ENCODE measurements around the gene WDPCP. TPM values are rescaled to one million over a fixed set of nuclear protein-coding genes. Genes with fewer than 3 reads are reported as not detected.
"Not testable (repeated sequence)": the region's sequence is repeated elsewhere in the genome, so short reads cannot be mapped to it uniquely, and the experiment has no call there.

Gene WDPCP
- total RNA-seq, 3 donors from 2014 or later = 3.5 to 7.5 (median 5.0) TPM

GRCh38 chr2:63357722-63358121 is 230.6 kb downstream of the WDPCP start:
- H3K4me3 Mint-ChIP-seq, ATAC-seq: not testable (repeated sequence)
- peaks cover 32% of the 10 kb centered on the region for H3K36me3 Mint-ChIP-seq (ENCODE audit: insufficient read depth)

DNA sequence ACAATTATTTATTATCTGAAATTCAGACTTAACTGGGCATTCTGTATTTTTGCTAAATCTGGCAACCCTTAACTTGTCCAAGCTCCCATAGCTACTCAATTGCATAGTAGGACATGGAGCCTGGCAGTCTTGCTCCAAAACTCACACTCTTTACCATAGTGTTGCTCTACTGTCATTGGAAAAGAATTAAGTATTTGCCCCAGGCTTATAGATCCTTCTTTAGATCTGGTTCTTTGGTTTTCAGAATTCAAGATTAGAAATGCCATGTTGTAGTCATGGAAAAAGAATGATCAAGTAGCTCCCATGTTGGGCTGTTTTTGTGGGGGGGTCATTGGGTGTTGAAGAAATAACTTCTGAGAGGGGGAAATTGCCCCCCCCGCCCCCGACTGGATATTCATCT is 240.9 kb downstream of the WDPCP start:
- no peak overlapping the region for H3K4me3 Mint-ChIP-seq
- no peak for DNase-seq
- ATAC-seq = no peak
- H3K4me1 Mint-ChIP-seq (ENCODE audit: low read depth) = no peaks in the 10 kb centered on the region
- H3K36me3 Mint-ChIP-seq (ENCODE audit: insufficient read depth) = peaks cover 24% of the 10 kb centered on the region
- peaks cover 24% of the 10 kb centered on the region for H3K9me3 Mint-ChIP-seq
- no peaks in the 10 kb centered on the region for H3K27me3 Mint-ChIP-seq (ENCODE audit: low read depth)

More at GRCh38 chr2:63357722-63358121, 230.6 kb downstream of the WDPCP start:
- H3K4me1 Mint-ChIP-seq (ENCODE audit: low read depth); DNase-seq; H3K27me3 Mint-ChIP-seq (ENCODE audit: low read depth): not testable (repeated sequence)
- H3K9me3 Mint-ChIP-seq = peaks cover 36% of the 10 kb centered on the region

DNA sequence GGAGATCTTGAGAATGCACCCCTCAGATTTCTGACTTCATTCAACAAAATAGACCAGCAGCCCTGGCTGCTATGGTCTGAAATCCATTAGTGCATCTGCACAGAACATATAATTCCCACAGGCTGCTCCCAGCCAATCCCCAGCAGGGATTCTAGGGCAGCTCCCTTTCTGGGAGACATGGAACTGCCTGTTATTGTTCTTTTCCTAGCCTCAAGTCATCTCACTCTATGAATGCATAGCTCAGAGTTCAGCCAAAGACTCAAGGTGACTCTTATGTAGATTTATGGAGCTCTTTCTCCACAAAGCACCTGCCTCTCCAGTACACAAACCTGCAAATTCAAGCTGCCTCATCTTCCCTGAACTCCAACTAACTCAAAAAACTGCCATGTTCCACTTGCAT is 241.9 kb downstream of the WDPCP start:
- H3K4me1 Mint-ChIP-seq (ENCODE audit: low read depth) = no peaks in the 10 kb centered on the region
- H3K27me3 Mint-ChIP-seq (ENCODE audit: low read depth) = no peaks in the 10 kb centered on the region
- H3K36me3 Mint-ChIP-seq (ENCODE audit: insufficient read depth) = peaks cover 20% of the 10 kb centered on the region
- ATAC-seq (no peak), DNase-seq (no peak)
- H3K4me3 Mint-ChIP-seq = no peak overlapping the region
- peaks cover 22% of the 10 kb centered on the region for H3K9me3 Mint-ChIP-seq

GRCh38 chr2:63345285-63345633 is 243.0 kb downstream of the WDPCP start:
- H3K4me3 Mint-ChIP-seq = no peak overlapping the region
- no peak for ATAC-seq
- no peaks in the 10 kb centered on the region for H3K4me1 Mint-ChIP-seq (ENCODE audit: low read depth)
- peaks cover 22% of the 10 kb centered on the region for H3K9me3 Mint-ChIP-seq
- H3K27me3 Mint-ChIP-seq (ENCODE audit: low read depth) = no peaks in the 10 kb centered on the region
- no peak for DNase-seq
- peaks cover 20% of the 10 kb centered on the region for H3K36me3 Mint-ChIP-seq (ENCODE audit: insufficient read depth)

DNA sequence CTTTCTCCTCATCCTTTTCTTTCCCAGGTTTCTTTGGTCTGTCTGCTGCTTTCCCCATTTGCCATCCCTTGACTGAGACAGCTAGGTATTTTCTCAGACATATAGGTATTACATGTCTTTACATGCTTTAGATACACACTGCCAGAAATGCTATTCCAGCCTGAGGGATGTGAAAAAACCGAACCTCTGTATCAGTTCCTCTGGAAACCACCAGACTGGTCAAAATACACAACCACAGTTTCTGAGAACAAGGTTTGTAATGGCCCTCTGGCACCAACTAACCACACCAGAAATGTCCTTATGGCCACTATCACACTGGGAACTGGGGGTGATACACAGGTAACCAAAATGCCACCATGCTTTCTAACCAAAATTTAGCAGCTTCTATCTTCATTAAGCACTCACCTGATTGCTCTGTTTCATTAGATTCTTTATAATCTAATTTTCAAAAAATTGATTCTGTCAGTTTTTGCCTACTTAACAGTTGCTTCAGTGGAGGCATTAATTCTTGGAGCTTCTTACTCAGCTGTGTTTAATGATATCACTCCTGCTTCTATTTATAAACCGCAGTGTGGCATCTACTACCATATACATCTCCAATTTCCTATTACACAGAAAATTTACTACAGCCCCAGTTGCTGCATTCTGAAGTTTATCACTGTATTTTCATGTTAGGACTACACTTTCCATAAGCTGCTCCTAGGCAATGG is 243.5 kb downstream of the WDPCP start:
- DNase-seq (no peak), ATAC-seq (no peak)
- no peaks in the 10 kb centered on the region for H3K27me3 Mint-ChIP-seq (ENCODE audit: low read depth)
- H3K4me3 Mint-ChIP-seq = no peak overlapping the region
- H3K9me3 Mint-ChIP-seq = peaks cover 22% of the 10 kb centered on the region
- no peaks in the 10 kb centered on the region for H3K4me1 Mint-ChIP-seq (ENCODE audit: low read depth)
- peaks cover 17% of the 10 kb centered on the region for H3K36me3 Mint-ChIP-seq (ENCODE audit: insufficient read depth)

DNA sequence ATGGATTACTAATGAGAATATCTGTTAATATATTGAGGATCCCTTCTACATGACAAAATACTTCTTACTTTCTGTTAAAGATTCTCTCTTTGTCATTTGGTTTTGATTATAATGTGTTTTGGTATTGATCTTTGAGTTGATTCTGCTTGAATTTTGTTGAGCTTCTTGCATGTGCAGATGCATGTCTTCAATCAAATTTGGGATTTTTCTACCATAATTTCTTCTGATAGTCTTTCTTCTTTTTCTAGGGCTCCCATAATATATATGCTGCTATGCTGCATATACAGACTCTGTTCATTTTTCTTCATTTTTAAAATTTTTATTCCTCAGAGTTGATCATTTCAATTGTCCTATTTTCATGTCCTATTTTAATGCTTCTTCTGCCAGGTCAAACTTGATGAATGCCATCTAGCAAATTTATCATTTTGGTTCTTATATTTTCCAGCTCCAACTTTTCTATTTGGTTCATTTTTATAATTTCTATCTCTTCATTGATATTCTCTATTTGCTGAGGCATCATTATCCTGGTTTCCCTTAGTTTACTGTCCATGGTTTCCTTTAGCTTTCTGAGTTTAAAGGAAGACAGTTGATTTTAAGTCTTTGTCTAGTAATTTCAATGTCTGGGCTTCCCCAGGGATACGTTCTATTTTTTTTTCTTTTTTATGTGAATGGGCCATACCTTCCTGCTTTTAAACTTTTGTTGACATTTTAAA is 244.7 kb downstream of the WDPCP start:
- peaks cover 22% of the 10 kb centered on the region for H3K9me3 Mint-ChIP-seq

GRCh38 chr2:63340443-63340842 is 247.8 kb downstream of the WDPCP start:
- no peak for ATAC-seq
- H3K9me3 Mint-ChIP-seq = peaks cover 22% of the 10 kb centered on the region
- no peak for DNase-seq
- peaks cover 13% of the 10 kb centered on the region for H3K36me3 Mint-ChIP-seq (ENCODE audit: insufficient read depth)
- no peak overlapping the region for H3K4me3 Mint-ChIP-seq
- no peaks in the 10 kb centered on the region for H3K27me3 Mint-ChIP-seq (ENCODE audit: low read depth)
- no peaks in the 10 kb centered on the region for H3K4me1 Mint-ChIP-seq (ENCODE audit: low read depth)

More for the DNA sequence above, 244.7 kb downstream of the WDPCP start:
- Mint-ChIP-seq H3K27me3 (ENCODE audit: low read depth) (no peaks in the 10 kb centered on the region), H3K4me1 (ENCODE audit: low read depth) (no peaks in the 10 kb centered on the region), H3K36me3 (ENCODE audit: insufficient read depth) (peaks cover 17% of the 10 kb centered on the region), H3K4me3 (no peak overlapping the region)
- DNase-seq (no peak), ATAC-seq (no peak)

GRCh38 chr2:63334910-63335309 is 253.4 kb downstream of the WDPCP start:
- H3K9me3 Mint-ChIP-seq = no peaks in the 10 kb centered on the region
- no peak overlapping the region for H3K4me3 Mint-ChIP-seq
- DNase-seq (no peak), ATAC-seq (no peak)
- H3K36me3 Mint-ChIP-seq (ENCODE audit: insufficient read depth) = peaks cover 3% of the 10 kb centered on the region
- no peaks in the 10 kb centered on the region for H3K27me3 Mint-ChIP-seq (ENCODE audit: low read depth)
- no peaks in the 10 kb centered on the region for H3K4me1 Mint-ChIP-seq (ENCODE audit: low read depth)

GRCh38 chr2:63326473-63326872 is 261.8 kb downstream of the WDPCP start:
- no peak for ATAC-seq
- Mint-ChIP-seq H3K4me1 (ENCODE audit: low read depth) (no peaks in the 10 kb centered on the region), H3K36me3 (ENCODE audit: insufficient read depth) (peaks cover 26% of the 10 kb centered on the region)

DNA sequence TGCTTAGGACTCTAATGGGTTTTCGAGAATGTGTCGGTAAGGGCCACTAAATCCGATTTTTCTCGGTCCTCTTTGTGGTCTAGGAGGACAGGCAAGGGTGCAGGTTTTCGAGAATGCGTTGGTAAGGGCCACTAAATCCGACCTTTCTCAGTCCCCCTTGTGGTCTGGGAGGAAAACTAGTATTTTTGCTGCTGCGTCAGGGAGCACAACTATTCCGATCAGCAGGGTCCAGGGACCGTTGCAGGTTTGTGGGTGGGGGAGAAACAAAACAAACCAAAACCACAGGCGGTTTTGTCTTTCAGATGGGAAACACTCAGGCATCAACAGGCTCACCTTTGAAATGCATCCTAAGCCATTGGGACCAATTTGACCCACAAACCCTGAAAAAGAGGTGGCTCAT is 264.6 kb downstream of the WDPCP start:
- not testable (repeated sequence) for ATAC-seq; DNase-seq; H3K4me3 Mint-ChIP-seq; H3K4me1 Mint-ChIP-seq (ENCODE audit: low read depth); H3K27me3 Mint-ChIP-seq (ENCODE audit: low read depth)
- peaks cover 23% of the 10 kb centered on the region for H3K36me3 Mint-ChIP-seq (ENCODE audit: insufficient read depth)
- H3K9me3 Mint-ChIP-seq = peaks cover 31% of the 10 kb centered on the region

More at GRCh38 chr2:63326473-63326872, 261.8 kb downstream of the WDPCP start:
- H3K9me3 Mint-ChIP-seq = peaks cover 23% of the 10 kb centered on the region
- no peak for DNase-seq
- no peaks in the 10 kb centered on the region for H3K27me3 Mint-ChIP-seq (ENCODE audit: low read depth)
- H3K4me3 Mint-ChIP-seq = no peak overlapping the region

DNA sequence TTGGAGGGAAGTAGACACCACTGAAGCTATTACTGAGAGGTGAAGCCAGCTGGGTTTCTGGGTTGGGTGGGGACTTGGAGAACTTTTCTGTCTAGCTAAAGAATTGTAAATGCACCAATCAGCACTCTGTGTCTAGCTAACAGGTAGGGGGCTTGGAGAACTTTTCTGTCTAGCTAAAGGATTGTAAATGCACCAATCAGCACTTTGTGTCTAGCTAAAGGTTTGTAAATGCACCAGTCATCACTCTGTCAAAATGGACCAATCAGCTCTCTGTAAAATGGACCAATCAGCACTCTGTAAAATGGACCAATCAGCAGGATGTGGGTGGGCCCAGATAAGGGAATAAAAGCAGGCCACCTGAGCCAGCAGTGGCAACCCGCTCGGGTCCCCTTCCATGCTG is 266.3 kb downstream of the WDPCP start:
- H3K27me3 Mint-ChIP-seq (ENCODE audit: low read depth); ATAC-seq; H3K4me1 Mint-ChIP-seq (ENCODE audit: low read depth); DNase-seq; H3K4me3 Mint-ChIP-seq: not testable (repeated sequence)
- H3K9me3 Mint-ChIP-seq = peaks cover 31% of the 10 kb centered on the region
- H3K36me3 Mint-ChIP-seq (ENCODE audit: insufficient read depth) = peaks cover 21% of the 10 kb centered on the region

DNA sequence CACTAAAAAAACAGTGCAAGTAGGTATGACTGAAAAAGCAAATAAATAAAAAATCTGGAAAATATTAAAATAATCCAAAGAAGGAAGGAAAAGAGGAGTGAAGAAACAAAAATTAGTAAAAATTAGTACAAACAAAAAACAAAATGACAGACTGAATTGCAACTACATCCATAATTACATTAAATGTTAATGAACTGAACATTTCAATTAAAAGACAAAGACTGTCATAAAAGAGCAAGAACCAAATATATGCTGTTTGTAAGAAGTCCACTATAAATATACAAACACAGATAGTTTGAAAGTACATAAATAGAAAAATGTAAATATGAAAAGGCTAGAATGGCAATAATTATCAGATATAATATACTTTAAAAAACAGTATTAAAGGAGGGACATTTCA is 267.6 kb downstream of the WDPCP start:
- Mint-ChIP-seq H3K4me1 (ENCODE audit: low read depth) (no peaks in the 10 kb centered on the region), H3K36me3 (ENCODE audit: insufficient read depth) (peaks cover 17% of the 10 kb centered on the region), H3K27me3 (ENCODE audit: low read depth) (no peaks in the 10 kb centered on the region), H3K9me3 (peaks cover 24% of the 10 kb centered on the region), H3K4me3 (no peak overlapping the region)
- ATAC-seq (no peak), DNase-seq (no peak)

GRCh38 chr2:63310614-63311013 is 277.7 kb downstream of the WDPCP start:
- ATAC-seq (no peak), DNase-seq (no peak)
- H3K9me3 Mint-ChIP-seq = peaks cover 40% of the 10 kb centered on the region
- peaks cover 37% of the 10 kb centered on the region for H3K36me3 Mint-ChIP-seq (ENCODE audit: insufficient read depth)
- no peak overlapping the region for H3K4me3 Mint-ChIP-seq
- no peaks in the 10 kb centered on the region for H3K27me3 Mint-ChIP-seq (ENCODE audit: low read depth)
- no peaks in the 10 kb centered on the region for H3K4me1 Mint-ChIP-seq (ENCODE audit: low read depth)

DNA sequence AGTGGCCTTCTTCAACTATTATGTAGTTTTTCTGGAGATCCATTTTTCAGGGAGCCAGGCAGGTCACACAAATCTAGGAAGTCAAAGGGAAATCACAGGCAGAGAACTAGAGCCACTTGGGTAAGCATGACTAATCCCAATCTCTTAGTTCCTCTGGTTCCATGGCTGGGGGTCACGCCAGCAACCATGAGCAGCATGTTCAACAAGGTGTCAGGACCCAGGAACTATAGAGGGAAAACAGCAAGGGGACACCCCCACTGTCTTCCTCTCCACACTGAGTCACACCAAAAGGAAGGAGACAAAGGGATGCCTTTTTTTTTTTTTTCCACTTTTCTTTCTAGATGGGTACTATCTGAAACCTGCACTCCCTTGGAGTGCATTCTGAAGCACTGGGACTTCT is 286.8 kb downstream of the WDPCP start:
- peaks cover 67% of the 10 kb centered on the region for H3K9me3 Mint-ChIP-seq

DNA sequence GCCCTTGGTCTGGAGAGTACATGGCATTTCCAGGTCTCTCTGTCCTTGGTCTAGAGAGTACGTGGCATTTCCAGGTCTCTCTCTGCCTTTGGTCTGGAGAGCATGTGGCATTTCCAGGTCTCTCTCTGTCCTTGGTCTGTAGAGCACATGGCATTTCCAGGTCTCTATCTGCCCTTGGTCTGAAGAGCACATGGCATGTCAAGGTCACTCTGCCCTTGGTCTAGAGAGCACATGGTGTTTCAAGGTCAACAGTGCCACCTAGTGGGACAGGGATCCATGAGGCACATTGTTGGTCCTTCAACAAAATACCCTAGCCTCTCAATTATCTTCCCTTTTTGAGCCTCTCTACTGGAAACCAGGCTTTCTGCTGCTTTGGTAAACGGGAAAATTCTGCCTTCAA is 287.4 kb downstream of the WDPCP start:
- no peak for DNase-seq
- ATAC-seq = no peak
- Mint-ChIP-seq H3K9me3 (peaks cover 70% of the 10 kb centered on the region), H3K4me3 (no peak overlapping the region), H3K36me3 (ENCODE audit: insufficient read depth) (peaks cover 29% of the 10 kb centered on the region), H3K4me1 (ENCODE audit: low read depth) (no peaks in the 10 kb centered on the region), H3K27me3 (ENCODE audit: low read depth) (no peaks in the 10 kb centered on the region)

More for the DNA sequence above, 286.8 kb downstream of the WDPCP start:
- Mint-ChIP-seq H3K4me1 (ENCODE audit: low read depth) (no peaks in the 10 kb centered on the region), H3K36me3 (ENCODE audit: insufficient read depth) (peaks cover 30% of the 10 kb centered on the region), H3K4me3 (no peak overlapping the region), H3K27me3 (ENCODE audit: low read depth) (no peaks in the 10 kb centered on the region)
- DNase-seq = no peak
- no peak for ATAC-seq
